HUES48 (cell line): Measurements from ENCODE around the gene MICALL1.
A peak's percentile ranks its signal among the peaks of the same experiment; 100 is the strongest.

Experiments
- H3K27ac ChIP-seq: one replicate; pipeline ENCODE4 v1.7.0; 2013; ENCODE audit warnings: low read depth, low read length, inconsistent platforms
- H3K27me3 ChIP-seq: 2 replicates; pipeline ENCODE4 v1.6.1; 2013; ENCODE audit warnings: mild to moderate bottlenecking, low read length; ENCODE audit not compliant: control insufficient read depth, insufficient read depth
- H3K36me3 ChIP-seq: 2 replicates; pipeline ENCODE4 v1.6.1; 2013; ENCODE audit warnings: low read length; ENCODE audit not compliant: control insufficient read depth, insufficient read depth
- H3K4me1 ChIP-seq: 2 replicates; pipeline ENCODE4 v1.6.1; 2013; ENCODE audit warnings: mild to moderate bottlenecking, low read length; ENCODE audit not compliant: control insufficient read depth, insufficient read depth
- H3K4me3 ChIP-seq: 2 replicates; pipeline ENCODE4 v1.5.1; 2013; ENCODE audit warnings: mild to moderate bottlenecking, low read depth, low read length
- H3K9ac ChIP-seq: 2 replicates; pipeline ENCODE4 v1.6.1; 2013; ENCODE audit warnings: mild to moderate bottlenecking, low read depth, low read length, moderate library complexity
- H3K9me3 ChIP-seq: 2 replicates; pipeline ENCODE4 v1.6.1; 2013; ENCODE audit warnings: low read length; ENCODE audit not compliant: control insufficient read depth, insufficient read depth

Gene MICALL1

DNA sequence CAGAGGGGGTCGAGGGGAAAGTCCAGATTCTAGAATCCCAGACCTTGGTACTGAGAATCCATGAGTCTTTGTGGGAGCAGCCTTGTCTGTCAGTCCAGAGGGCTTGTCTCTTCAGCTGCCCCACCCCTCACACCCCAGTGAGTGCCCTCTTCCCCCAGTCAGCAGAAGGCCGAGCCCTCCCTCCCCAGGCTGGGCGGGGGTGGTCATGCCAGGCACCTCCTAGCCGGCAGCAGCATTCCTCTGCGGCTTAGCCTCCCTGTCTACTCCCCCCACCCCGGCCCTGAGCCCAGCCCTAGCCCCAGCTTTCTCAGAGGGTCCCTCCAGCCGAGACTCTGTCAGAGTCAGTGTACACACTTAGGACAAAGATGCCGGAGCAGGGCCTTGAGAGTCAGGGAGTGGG is 73.7 kb downstream of the MICALL1 start:
- H3K9me3 ChIP-seq = no peaks in the 10 kb centered on the region
- no peak overlapping the region for H3K27ac ChIP-seq
- no peak overlapping the region for H3K9ac ChIP-seq
- no peak overlapping the region for H3K4me3 ChIP-seq
- H3K27me3 ChIP-seq = peaks cover 15% of the 10 kb centered on the region
- H3K36me3 ChIP-seq = no peaks in the 10 kb centered on the region
- H3K4me1 ChIP-seq = peaks cover 8% of the 10 kb centered on the region; the same call in 1 of the 2 replicates

DNA sequence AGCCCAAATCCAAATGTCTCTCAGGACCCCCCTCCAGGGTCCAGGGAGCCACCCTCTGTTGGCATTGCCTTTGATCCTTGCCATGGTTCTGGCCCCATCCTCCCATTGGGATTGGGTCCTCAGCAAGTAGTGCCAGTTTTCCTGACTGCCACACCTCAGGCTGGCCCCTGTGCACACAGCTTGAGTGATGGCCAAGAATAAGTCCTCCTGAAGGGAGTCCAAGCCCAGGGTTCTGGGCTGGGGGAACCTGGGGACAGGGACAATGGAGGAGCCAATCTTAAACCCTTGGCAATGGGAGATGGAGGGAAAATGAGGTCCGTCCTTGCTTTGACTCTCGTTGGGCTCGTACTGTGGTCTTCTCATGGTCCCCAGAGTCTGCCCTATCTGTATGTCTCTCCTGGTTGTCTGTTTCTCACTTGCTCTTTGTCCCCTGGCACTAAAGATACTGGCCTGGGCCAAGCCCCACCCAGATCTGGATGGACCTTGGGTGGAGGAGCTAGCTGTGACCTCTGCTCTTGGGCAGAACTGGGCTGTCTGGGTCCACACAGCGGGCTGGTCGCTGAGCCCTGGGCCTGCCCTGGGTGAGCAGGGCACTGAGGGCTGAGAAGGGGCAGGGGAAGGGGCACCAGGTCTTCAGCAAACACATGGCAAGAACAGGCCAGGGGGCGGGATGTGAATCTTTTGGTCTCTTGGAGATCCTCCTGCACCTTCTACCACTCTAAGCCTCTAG is 75.3 kb downstream of the MICALL1 start:
- no peak overlapping the region for H3K9ac ChIP-seq
- no peaks in the 10 kb centered on the region for H3K9me3 ChIP-seq
- H3K27ac ChIP-seq = no peak overlapping the region
- H3K4me3 ChIP-seq = no peak overlapping the region
- no peaks in the 10 kb centered on the region for H3K36me3 ChIP-seq
- peaks cover 15% of the 10 kb centered on the region; the same call in 1 of the 2 replicates for H3K4me1 ChIP-seq
- peaks cover 23% of the 10 kb centered on the region for H3K27me3 ChIP-seq

GRCh38 chr22:37982151-37982785 is 76.2 kb downstream of the MICALL1 start:
- Histone ChIP-seq H3K36me3 (no peaks in the 10 kb centered on the region), H3K27ac (no peak overlapping the region), H3K9ac (no peak overlapping the region), H3K9me3 (no peaks in the 10 kb centered on the region), H3K4me3 (no peak overlapping the region), H3K4me1 (peaks cover 15% of the 10 kb centered on the region; the same call in 1 of the 2 replicates), H3K27me3 (peaks cover 23% of the 10 kb centered on the region)

DNA sequence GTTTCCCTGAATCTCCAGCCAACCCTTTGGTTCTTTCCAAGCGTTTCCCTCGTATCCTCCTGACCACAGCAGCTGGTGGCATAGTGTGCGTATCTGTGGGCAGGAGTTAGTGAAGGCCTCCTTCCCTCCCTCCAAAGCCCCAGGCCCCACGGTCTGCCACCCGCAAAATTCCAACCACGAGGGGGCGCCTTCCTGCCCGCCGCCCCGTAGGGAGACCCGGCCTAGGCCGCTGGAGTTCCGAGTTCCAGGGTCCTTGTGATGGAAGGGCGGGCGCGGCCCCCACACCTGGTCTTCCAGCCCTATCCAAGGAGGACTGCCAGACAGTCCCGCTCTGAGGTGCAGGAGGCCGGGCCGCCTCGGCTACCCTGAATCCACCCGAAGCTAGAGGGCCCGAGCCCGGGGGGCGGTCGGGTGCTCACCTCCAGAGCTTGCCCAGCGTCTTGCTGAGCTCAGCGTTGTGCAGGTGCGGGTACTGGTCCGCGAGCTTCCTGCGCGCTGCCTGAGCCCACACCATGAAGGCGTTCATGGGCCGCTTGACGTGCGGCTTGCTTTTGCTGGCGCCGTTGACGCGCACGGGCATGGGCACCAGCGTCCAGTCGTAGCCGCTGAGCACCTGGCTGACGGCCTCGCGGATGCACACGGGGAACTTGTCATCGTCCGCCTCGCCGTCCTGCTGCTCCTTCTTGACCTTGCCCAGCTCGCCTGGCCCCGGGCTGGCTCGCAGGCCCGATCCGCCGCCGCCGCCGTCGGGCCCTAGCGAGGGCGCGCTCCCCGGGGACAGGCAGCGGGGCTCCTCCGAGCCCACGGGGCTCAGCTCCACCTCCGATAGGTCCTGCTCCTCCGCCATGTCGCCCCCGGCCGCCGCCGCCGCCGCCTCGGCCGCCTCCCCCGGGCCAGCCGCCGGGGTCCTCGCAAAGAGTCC is 77.1 kb downstream of the MICALL1 start:
- H3K36me3 ChIP-seq = no peaks in the 10 kb centered on the region
- H3K9me3 ChIP-seq = no peaks in the 10 kb centered on the region
- no peak overlapping the region for H3K27ac ChIP-seq
- peak overlapping the region; percentile 62 for H3K4me3 ChIP-seq
- peaks cover 23% of the 10 kb centered on the region for H3K27me3 ChIP-seq
- H3K4me1 ChIP-seq = peaks cover 15% of the 10 kb centered on the region; the same call in 1 of the 2 replicates
- H3K9ac ChIP-seq = no peak overlapping the region

DNA sequence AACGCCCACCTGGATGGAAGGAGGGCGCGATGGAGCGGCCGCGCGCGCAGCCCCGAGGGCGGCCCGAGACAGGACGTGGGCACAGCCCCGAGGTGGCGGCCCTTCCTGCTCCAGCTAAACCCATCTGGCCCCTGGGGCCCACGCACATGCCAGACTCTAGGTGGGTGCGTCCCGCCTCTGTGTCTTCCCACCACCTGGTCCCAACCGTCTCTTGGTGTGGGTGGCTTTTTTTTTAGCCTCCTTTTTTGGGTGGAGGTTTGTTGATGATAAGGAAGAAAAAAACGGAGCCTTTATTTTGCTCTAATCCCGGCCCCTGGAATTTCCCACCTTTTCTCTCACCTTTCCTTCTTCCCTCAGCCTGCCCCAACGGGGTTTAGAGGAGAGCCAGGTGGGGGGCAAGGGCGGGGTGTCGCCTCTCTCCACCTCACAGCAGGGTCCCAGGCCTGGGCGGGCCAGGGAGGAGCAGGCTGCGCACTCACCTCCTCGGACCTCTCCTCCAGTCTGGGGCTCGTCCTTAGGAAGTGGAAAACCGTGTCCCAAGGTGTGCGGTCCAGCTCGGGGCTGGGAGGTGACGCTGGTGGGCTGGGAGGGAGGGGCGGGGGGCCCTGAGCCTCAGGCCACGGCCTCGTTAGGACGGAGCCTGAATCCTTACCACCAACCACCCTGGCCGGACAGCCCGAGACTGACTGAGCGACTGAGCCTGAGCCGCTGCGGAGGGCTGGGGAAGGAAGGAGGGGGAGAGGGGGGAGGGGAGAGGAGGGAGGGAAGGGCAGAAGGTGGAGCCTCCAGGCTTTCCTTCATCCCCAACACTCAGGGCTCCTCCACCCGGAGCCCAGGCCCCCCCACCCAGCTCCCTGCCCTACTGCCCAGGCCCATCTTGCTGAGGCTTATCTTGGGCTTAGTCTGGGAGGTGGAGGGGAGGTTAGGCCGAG is 78.0 kb downstream of the MICALL1 start, which contains the start of gene SOX10:
Gene SOX10 (minus strand): TSS at position 696 of the 932 bp plus-strand sequence. CDS start 771 bp downstream, outside the sequence.
- Histone ChIP-seq H3K36me3 (no peaks in the 10 kb centered on the region), H3K4me1 (peaks cover 15% of the 10 kb centered on the region; the same call in 1 of the 2 replicates), H3K9ac (no peak within 1 kb of the TSS), H3K9me3 (no peaks in the 10 kb centered on the region), H3K27me3 (peaks cover 23% of the 10 kb centered on the region), H3K27ac (no peak within 1 kb of the TSS), H3K4me3 (peak within 1 kb of the TSS; percentile 62)

DNA sequence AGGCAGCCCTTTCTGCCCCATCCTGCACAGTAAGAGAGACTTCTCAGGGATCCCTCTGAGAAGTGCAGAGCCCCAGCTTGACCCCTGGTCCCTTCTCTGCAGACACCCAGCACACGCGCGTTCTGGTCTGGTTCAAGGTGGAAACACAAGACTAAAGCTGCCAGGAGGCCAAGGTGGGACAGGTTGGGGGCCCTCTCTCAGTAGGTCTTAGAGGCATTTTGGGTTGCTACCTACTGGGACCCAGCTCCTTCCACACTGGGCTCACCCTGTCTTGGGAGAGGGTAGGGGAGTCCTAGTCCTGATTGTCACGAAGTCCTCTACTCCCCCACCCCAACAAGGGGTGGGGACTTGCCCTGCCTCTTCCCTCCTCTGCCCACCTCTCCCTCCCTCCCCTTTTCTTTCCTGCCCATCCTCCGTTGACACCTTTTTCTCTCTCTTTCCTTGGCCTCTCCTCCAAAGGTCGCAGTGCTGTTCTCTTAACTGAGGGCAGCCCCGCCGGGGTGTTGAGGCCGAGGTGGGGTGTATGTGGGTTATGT is 79.0 kb downstream of the MICALL1 start:
- Histone ChIP-seq H3K4me1 (peaks cover 12% of the 10 kb centered on the region; the same call in 1 of the 2 replicates), H3K4me3 (no peak overlapping the region), H3K27me3 (peaks cover 23% of the 10 kb centered on the region), H3K9ac (no peak overlapping the region), H3K36me3 (no peaks in the 10 kb centered on the region), H3K9me3 (no peaks in the 10 kb centered on the region), H3K27ac (no peak overlapping the region)

- Histone ChIP-seq H3K9me3 (no peaks in the 10 kb centered on the region), H3K36me3 (no peaks in the 10 kb centered on the region), H3K4me1 (peaks cover 12% of the 10 kb centered on the region; the same call in 1 of the 2 replicates), H3K27me3 (peaks cover 23% of the 10 kb centered on the region), H3K9ac (no peak overlapping the region), H3K27ac (no peak overlapping the region), H3K4me3 (no peak overlapping the region)
These were observed 79.7 kb downstream of the MICALL1 start for GRCh38 chr22:37985751-37986281.

GRCh38 chr22:37986371-37986770 is 80.3 kb downstream of the MICALL1 start:
- Histone ChIP-seq H3K36me3 (no peaks in the 10 kb centered on the region), H3K4me3 (no peak overlapping the region), H3K4me1 (peaks cover 12% of the 10 kb centered on the region; the same call in 1 of the 2 replicates), H3K9ac (no peak overlapping the region), H3K27ac (no peak overlapping the region), H3K9me3 (no peaks in the 10 kb centered on the region), H3K27me3 (peaks cover 23% of the 10 kb centered on the region)

- Histone ChIP-seq H3K9ac (no peak overlapping the region), H3K36me3 (no peaks in the 10 kb centered on the region), H3K27ac (no peak overlapping the region), H3K9me3 (no peaks in the 10 kb centered on the region), H3K27me3 (peaks cover 11% of the 10 kb centered on the region), H3K4me3 (no peak overlapping the region), H3K4me1 (peaks cover 7% of the 10 kb centered on the region; the same call in 1 of the 2 replicates)
These were observed 83.3 kb downstream of the MICALL1 start for GRCh38 chr22:37989146-37990045.
